H1 (cell line): ENCODE results near the gene MNX1. TPM values are rescaled to one million over a fixed set of nuclear protein-coding genes. Genes with fewer than 3 reads are reported as not detected.

Source experiments
- CBX8 ChIP-seq: fragments of 300-800, 300-1000 bp; sonication (generic); IDR thresholded peaks from 2 replicates; pipeline ENCODE4 v1.7.1; 2016; ENCODE audit warnings: low read depth, low read length, borderline replicate concordance
- CEBPB ChIP-seq: IDR thresholded peaks from 2 replicates; pipeline ENCODE4 v1.6.1; 2012; ENCODE audit warnings: low read depth, low read length
- CHD2 ChIP-seq: IDR thresholded peaks from 2 replicates; pipeline ENCODE4 v1.6.1; 2012; ENCODE audit warnings: low read length, improper control_type of control experiment
- POLR2A ChIP-seq, 2 experiments: IDR thresholded peaks; 1 replicate in 1 of 2; 2 replicates in 1 of 2; pipeline ENCODE4 v1.6.1; 2011; ENCODE audit warnings: low read depth in 2 of 2, low read length in 2 of 2, mild to moderate bottlenecking in 2 of 2; ENCODE audit errors: control extremely low read depth in 1 of 2
- RBBP5 ChIP-seq: IDR thresholded peaks from 2 replicates; pipeline ENCODE4 v1.7.1; 2012; ENCODE audit warnings: low read depth, mild to moderate bottlenecking, inconsistent platforms, low read length, moderate library complexity, borderline replicate concordance
- RNF2 ChIP-seq: fragments of 200-900, 300-1000 bp; sonication (generic); IDR thresholded peaks from 2 replicates; pipeline ENCODE4 v1.7.1; 2016; ENCODE audit warnings: borderline replicate concordance, low read depth, mild to moderate bottlenecking, antibody characterized with exemption, low read length; ENCODE audit not compliant: poor library complexity, severe bottlenecking; ENCODE audit errors: missing control alignments
- SUZ12 ChIP-seq: fragments of 200-600 bp; sonication (generic); IDR thresholded peaks from 2 replicates; pipeline ENCODE4 v1.6.1; 2012; ENCODE audit warnings: mild to moderate bottlenecking, inconsistent platforms, low read length, moderate library complexity, mixed read lengths
- TBP ChIP-seq: IDR thresholded peaks from 2 replicates; pipeline ENCODE4 v1.6.1; 2011; ENCODE audit warnings: low read depth, low read length, improper control_type of control experiment
- TCF12 ChIP-seq: IDR thresholded peaks from 2 replicates; pipeline ENCODE4 v1.6.1; 2011; ENCODE audit warnings: low read depth, mild to moderate bottlenecking, low read length
- ZNF274 ChIP-seq: IDR thresholded peaks from 2 replicates; pipeline ENCODE4 v1.7.0; 2012; ENCODE audit warnings: low read length, borderline replicate concordance; ENCODE audit errors: extremely low read depth
- polyA plus RNA-seq, 7 experiments: library from polyadenylated mRNA; depleted of rRNA in 3 of 7; stranded (reverse) in 5 of 7; unstranded in 2 of 7; fragments of >200 nt in 5 of 7; fragments of 200-250 nt in 2 of 7; gene quantifications; 1 replicate in 5 of 7; 2 replicates in 1 of 7; 4 replicates in 1 of 7; pipeline versions ENCODE4 v1.2.1 to v1.2.3, GENCODE V29; 2011 to 2013; ENCODE audit warnings: missing spikeins in 2 of 7, mixed read lengths in 2 of 7
- total RNA-seq: library from RNA; stranded (reverse); fragmentation: NEBNext Ultra II Directional; extraction: Animal tissue kit (Norgen Biotek cat#: 25700); gene quantifications from 2 replicates; pipeline ENCODE4 v1.2.1, GENCODE V29; 2021
- TF ChIP-seq, protein P1 (sequence below): IDR thresholded peaks from 2 replicates; pipeline ENCODE4 v1.6.1; 2012; ENCODE audit warnings: inconsistent platforms
- TF ChIP-seq, protein P2 (sequence below), 3 experiments: IDR thresholded peaks; 1 replicate in 2 of 3; 2 replicates in 1 of 3; pipeline versions ENCODE4 v1.5.1 to v1.6.1; 2011; ENCODE audit warnings: low read length in 3 of 3, mild to moderate bottlenecking in 3 of 3, inconsistent platforms in 2 of 3, low read depth in 1 of 3, moderate library complexity in 1 of 3; ENCODE audit not compliant: insufficient read depth in 1 of 3; ENCODE audit errors: control extremely low read depth in 1 of 3
- TF ChIP-seq, protein P3 (sequence below): IDR thresholded peaks from 2 replicates; pipeline ENCODE4 v1.6.1; 2011; ENCODE audit warnings: low read length, improper control_type of control experiment

MNX1 gene
- total and polyA plus RNA-seq, 2 of the 8 experiments (the other 6 are each of a cell fraction or from before 2014, with no cell fraction given), result 0.39 TPM; not detected in 1

DNA sequence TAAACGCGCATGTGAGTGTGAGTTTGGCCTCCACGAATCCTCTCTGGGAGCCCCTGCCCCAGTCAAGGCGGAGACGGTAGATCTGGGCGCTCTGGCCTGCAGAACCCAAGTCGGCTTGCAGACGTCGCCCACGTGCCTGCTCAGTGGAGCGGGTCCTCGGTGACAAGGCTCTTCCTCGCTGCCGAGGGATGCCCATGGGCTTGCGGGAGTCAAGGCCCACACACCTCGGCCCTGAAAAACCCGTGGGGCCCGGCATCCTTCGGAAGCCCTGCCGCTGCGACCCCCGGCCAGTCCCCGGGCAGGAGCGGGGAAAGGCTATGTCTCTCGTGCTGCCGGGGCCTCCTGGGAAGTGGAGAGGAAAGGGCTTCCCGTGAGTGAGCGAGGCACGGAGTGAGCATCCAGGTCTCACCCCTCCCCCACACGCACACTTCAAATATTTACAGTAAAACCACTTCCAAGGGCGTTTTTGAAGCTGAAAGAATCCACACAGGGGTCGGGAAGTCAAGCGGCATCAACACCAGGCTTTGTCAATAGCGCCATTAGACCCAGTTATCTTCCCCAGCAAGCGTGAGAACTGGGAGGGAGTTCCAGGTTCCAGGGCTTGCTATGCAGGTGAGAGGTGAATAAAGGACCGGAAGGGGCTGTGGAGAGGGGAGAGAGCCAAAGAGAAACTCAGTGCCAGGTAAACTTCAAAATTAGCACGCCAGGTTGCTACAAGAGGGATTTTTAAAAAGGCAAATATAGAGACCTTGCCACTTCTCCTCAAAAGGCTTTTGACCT lies 1.1 kb upstream of the MNX1 start (continued):
- TF ChIP-seq POLR2A (IDR thresholded peaks at IDR 0.05; ENCODE audit: control extremely low read depth in 1 of 2, low read depth in 2 of 2, low read length in 2 of 2) (no peak), CEBPB (no peak), CHD2 (no peak), TCF12 (0 out of 2 replicates have a peak, but pooled peaks have one; percentile 40), SUZ12 (peak; percentile 98), RBBP5 (no peak), ZNF274 (no peak), TBP (no peak), RNF2 (peak; percentile 67), CBX8 (peak; percentile 67; the same call in 1 of the 2 replicates)
- TF ChIP-seq, protein P1, sequence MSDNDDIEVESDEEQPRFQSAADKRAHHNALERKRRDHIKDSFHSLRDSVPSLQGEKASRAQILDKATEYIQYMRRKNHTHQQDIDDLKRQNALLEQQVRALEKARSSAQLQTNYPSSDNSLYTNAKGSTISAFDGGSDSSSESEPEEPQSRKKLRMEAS, result peak; percentile 80
- TF ChIP-seq, protein P2, sequence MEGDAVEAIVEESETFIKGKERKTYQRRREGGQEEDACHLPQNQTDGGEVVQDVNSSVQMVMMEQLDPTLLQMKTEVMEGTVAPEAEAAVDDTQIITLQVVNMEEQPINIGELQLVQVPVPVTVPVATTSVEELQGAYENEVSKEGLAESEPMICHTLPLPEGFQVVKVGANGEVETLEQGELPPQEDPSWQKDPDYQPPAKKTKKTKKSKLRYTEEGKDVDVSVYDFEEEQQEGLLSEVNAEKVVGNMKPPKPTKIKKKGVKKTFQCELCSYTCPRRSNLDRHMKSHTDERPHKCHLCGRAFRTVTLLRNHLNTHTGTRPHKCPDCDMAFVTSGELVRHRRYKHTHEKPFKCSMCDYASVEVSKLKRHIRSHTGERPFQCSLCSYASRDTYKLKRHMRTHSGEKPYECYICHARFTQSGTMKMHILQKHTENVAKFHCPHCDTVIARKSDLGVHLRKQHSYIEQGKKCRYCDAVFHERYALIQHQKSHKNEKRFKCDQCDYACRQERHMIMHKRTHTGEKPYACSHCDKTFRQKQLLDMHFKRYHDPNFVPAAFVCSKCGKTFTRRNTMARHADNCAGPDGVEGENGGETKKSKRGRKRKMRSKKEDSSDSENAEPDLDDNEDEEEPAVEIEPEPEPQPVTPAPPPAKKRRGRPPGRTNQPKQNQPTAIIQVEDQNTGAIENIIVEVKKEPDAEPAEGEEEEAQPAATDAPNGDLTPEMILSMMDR (IDR thresholded peaks at IDR 0.05; ENCODE audit: control extremely low read depth in 1 of 3, insufficient read depth in 1 of 3, low read depth in 1 of 3, low read length in 3 of 3), result no peak
- TF ChIP-seq, protein P3, sequence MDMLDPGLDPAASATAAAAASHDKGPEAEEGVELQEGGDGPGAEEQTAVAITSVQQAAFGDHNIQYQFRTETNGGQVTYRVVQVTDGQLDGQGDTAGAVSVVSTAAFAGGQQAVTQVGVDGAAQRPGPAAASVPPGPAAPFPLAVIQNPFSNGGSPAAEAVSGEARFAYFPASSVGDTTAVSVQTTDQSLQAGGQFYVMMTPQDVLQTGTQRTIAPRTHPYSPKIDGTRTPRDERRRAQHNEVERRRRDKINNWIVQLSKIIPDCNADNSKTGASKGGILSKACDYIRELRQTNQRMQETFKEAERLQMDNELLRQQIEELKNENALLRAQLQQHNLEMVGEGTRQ, result no peak
- TF ChIP-seq, all 59 proteins: peak for 9
